K562 (cell line): ENCODE results near the gene KIF7.

Experiments
- MAFK ChIP-seq: IDR thresholded peaks from 2 replicates; pipeline ENCODE4 v1.6.1; 2011; ENCODE audit warnings: low read length, improper control_type of control experiment
- MEF2A ChIP-seq: IDR thresholded peaks from 2 replicates; pipeline ENCODE4 v1.6.1; 2011; ENCODE audit warnings: low read depth, mild to moderate bottlenecking, low read length, moderate library complexity; ENCODE audit not compliant: control insufficient read depth

DNA sequence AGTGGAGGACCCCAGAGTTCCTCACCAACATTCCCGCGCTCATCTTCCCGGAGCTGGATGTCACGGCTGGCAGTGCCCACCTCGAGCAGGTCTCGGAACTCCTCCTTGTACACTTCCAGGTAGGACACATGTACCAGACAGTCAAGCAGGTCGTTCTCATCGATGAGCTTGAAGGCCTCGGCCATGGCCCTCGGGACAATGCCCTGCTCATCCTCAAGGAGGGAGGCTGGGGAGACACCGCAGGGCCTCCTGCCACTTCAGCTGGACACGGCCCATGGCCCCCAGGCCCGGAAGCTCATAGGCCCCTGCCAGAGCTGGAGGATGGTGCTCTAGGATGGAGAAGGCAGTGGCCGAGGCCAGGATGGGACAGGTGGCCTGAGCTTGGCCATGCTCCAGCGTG is 5.6 kb downstream of the KIF7 start:
- TF ChIP-seq MAFK, result no peak
- no peak for TF ChIP-seq MEF2A
